ENCODE results near the gene GPRIN1. TPM values are rescaled to one million over a fixed set of nuclear protein-coding genes. Genes with fewer than 3 reads are reported as not detected.

Gene GPRIN1
- total and polyA plus RNA-seq, 2 of the 4 experiments (the other 2 are of a cell fraction), result 3.0 to 4.7 TPM

DNA sequence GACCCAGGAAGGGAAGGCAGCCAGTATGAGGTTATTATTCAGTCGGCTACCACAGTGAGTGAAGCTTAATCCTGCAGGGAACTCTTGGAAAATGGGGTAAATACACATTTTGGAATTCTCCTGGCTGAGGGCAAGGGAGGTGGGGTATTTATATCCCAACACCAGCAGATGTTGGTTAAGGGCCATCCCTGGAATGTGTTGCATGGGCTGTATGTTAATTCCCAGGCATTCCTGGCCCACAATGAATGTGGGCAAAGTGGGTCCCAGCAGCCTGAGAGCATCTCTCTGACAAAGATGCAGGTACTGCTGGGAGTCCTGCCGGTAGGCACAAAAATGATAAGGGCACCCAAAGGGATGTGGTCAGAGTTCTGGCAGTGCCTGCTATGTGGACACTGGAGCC is 2.9 kb upstream of the GPRIN1 start:
- TF ChIP-seq POLR2A (IDR thresholded peaks at IDR 0.05; ENCODE audit: low read depth, low read length) (no peak), BHLHE40 (IDR thresholded peaks at IDR 0.05; ENCODE audit: low read depth, low read length) (no peak)
- H2BK15ac ChIP-seq (ENCODE audit: low read depth, low read length), result no peak overlapping the region
- WGBS, 2 experiments (ENCODE audit: extremely low coverage in 2 of 2, insufficient read length in 1 of 2), result 83% methylated on average over 1 of the region's 2 CpGs; no CpG with 5 or more reads in 1 of the 2 experiments

More for the DNA sequence above, 2.9 kb upstream of the GPRIN1 start:
- ATAC-seq (ENCODE audit: low read depth) (no peak), DNase-seq (no peak)
- no peak overlapping the region for H3K14ac ChIP-seq (replicated peaks; ENCODE audit: low read depth, low read length)
- peaks cover 4 to 19% of the 10 kb centered on the region in 2 experiments; a peak in 3 of 4 replicates for H3K79me1 ChIP-seq (ENCODE audit: low read depth in 1 of 2, low read length in 2 of 2)
- no peak overlapping the region for H3K56ac ChIP-seq (ENCODE audit: extremely low read depth, insufficient read depth, low read length)
- no peak overlapping the region for H3K9ac ChIP-seq (ENCODE audit: low read depth, low read length)
- no peak overlapping the region for H4K91ac ChIP-seq (ENCODE audit: insufficient read depth, low read depth, low read length)
- ChIA-PET CTCF (no interaction called here), POLR2A (ENCODE audit: unreplicated experiment) (no interaction called here)
- no peak overlapping the region for H2AFZ ChIP-seq (replicated peaks; ENCODE audit: low read length, poor library complexity)
- no peak overlapping the region for H3K4ac ChIP-seq (ENCODE audit: low read depth, low read length)
- no peak overlapping the region for H3K23ac ChIP-seq (ENCODE audit: low read depth, low read length)
- in situ Hi-C loops (cut with MboI; ENCODE audit: low sequenced_read_pairs) (no loop called here), intact Hi-C loops (cut with micrococcal nuclease) (no loop called here), dilution Hi-C loops (cut with HindIII; ENCODE audit: low sequenced_read_pairs, unreplicated experiment) (no loop called here)
- peaks cover 14% of the 10 kb centered on the region for H4K20me1 ChIP-seq (ENCODE audit: insufficient read depth, low read length)
- no peak overlapping the region for H4K8ac ChIP-seq (ENCODE audit: low read depth in 2 of 2, low read length in 2 of 2)
- no peaks in the 10 kb centered on the region for H3K36me3 ChIP-seq (ENCODE audit: control insufficient read depth, insufficient read depth, low read length)
- H3K4me1 ChIP-seq (ENCODE audit: control insufficient read depth, insufficient read depth, low read length), result peaks cover 28% of the 10 kb centered on the region
- no TSS peak for BruUV-seq (replicated peaks)
- no peak overlapping the region for H3K4me3 ChIP-seq (ENCODE audit: insufficient read depth, low read depth, low read length)
- no peak overlapping the region; the same call in 1 of the 2 replicates for H2BK120ac ChIP-seq (ENCODE audit: low read depth, low read length)
- no peak overlapping the region for H4K5ac ChIP-seq (ENCODE audit: low read depth, low read length)
- no peak overlapping the region for H3K18ac ChIP-seq (ENCODE audit: low read depth, low read length)
- H2AK5ac ChIP-seq (ENCODE audit: low read depth, low read length), result peak overlapping the region; percentile 8; the same call in 1 of the 2 replicates
- H3K27ac ChIP-seq (ENCODE audit: insufficient read depth, low read length), result no peak overlapping the region
- no peak overlapping the region for H2BK5ac ChIP-seq (ENCODE audit: low read depth, low read length, poor library complexity, severe bottlenecking)
- no peak overlapping the region for H3K4me2 ChIP-seq (ENCODE audit: low read depth, low read length)
- H3K9me1 ChIP-seq (ENCODE audit: insufficient read depth, low read length), result peaks cover 36% of the 10 kb centered on the region
- H3K27me3 ChIP-seq (ENCODE audit: control insufficient read depth, insufficient read depth, low read length), result no peaks in the 10 kb centered on the region
- no peaks in the 10 kb centered on the region for H3K9me3 ChIP-seq (ENCODE audit: control insufficient read depth, insufficient read depth, low read length)
- no peak overlapping the region for H2AK9ac ChIP-seq (replicated peaks; ENCODE audit: low read depth, low read length, poor library complexity)
- H2BK20ac ChIP-seq (ENCODE audit: low read depth, low read length), result no peak overlapping the region; the same call in 1 of the 2 replicates

Data from IMR-90 (cell line).